ENCODE results near the gene SLC7A5. TPM values are rescaled to one million over a fixed set of nuclear protein-coding genes. Genes with fewer than 3 reads are reported as not detected.

SLC7A5 gene
- total and polyA plus RNA-seq, 2 donors (not counting 3 experiments of a cell fraction or from before 2014, with no cell fraction given): 14.1 to 29.2 TPM

DNA sequence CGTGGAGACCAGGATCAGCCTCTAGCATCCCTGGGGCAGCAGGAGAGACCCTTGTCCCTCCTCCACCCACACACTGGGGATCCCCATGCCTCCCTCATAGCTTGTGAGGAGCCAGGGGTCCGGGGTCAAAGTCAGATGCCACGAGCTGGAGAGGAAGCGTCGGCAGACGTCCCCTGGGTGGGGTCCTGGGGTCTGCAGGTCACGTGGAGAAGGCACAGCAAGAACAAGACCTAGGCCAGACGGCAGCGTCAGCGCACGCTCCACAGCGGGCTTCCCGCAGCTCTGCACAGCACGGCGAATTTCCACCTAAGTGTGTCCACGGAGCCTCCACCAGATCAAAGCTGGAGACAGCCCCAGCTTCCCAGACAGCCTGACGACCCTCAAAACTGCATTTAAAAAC lies 49.3 kb downstream of the SLC7A5 start:
- Histone ChIP-seq H3K9me1 (replicated peaks; ENCODE audit: control insufficient read depth, extremely low read depth, insufficient read depth, low read length) (no peaks in the 10 kb centered on the region), H3K9me3 (replicated peaks; ENCODE audit: control insufficient read depth, insufficient read depth, low read length) (no peaks in the 10 kb centered on the region), H3K4me1 (ENCODE audit: control insufficient read depth, extremely low read depth, insufficient read depth, low read length) (no peaks in the 10 kb centered on the region), H3K4me2 (ENCODE audit: insufficient read depth, low read length) (no peak overlapping the region), H3K27ac (ENCODE audit: insufficient read depth, low read depth, low read length) (no peak overlapping the region), H4K20me1 (replicated peaks; ENCODE audit: control insufficient read depth, extremely low read depth, insufficient read depth, low read length) (no peaks in the 10 kb centered on the region), H3K9ac (replicated peaks; ENCODE audit: extremely low read depth, insufficient read depth, low read length) (no peak overlapping the region), H3K27me3 (ENCODE audit: control insufficient read depth in 2 of 2, insufficient read depth in 2 of 2, low read length in 2 of 2) (no peaks in the 10 kb centered on the region), H3K36me3 (ENCODE audit: control insufficient read depth in 2 of 2, extremely low read depth in 1 of 2, insufficient read depth in 2 of 2, low read length in 2 of 2) (no peaks in the 10 kb centered on the region), H2AFZ (ENCODE audit: low read depth, low read length) (no peak overlapping the region), H3K4me3 (replicated peaks in 1 of 3; ENCODE audit: insufficient read depth in 1 of 3, low read depth in 1 of 3, low read length in 3 of 3) (no peak overlapping the region), H3K79me2 (ENCODE audit: control insufficient read depth, insufficient read depth, low read length) (no peaks in the 10 kb centered on the region)
- no peak for DNase-seq (ENCODE audit: low read depth, low spot score)
- dilution Hi-C loops (cut with MboI; ENCODE audit: extremely low pct_ligation_motif_present, low sequenced_read_pairs): no loop called here
- intact Hi-C loops (cut with micrococcal nuclease): no loop called here
- TF ChIP-seq POLR2A (IDR thresholded peaks at IDR 0.05; ENCODE audit: low read depth, low read length): no peak
- TF ChIP-seq EZH2 (IDR thresholded peaks at IDR 0.05; ENCODE audit: borderline replicate concordance, low read depth, low read length, severe bottlenecking): no peak
- no peak for TF ChIP-seq POLR2AphosphoS5 (IDR thresholded peaks at IDR 0.05; ENCODE audit: insufficient read depth, low read depth, low read length)
- no peak for TF ChIP-seq MYC (IDR thresholded peaks at IDR 0.05; ENCODE audit: low read depth, low read length)
- TF ChIP-seq FOS (IDR thresholded peaks at IDR 0.05; ENCODE audit: borderline replicate concordance, insufficient read depth, low read length): no peak
- TF ChIP-seq MAX (IDR thresholded peaks at IDR 0.05; ENCODE audit: insufficient read depth, insufficient read length): no peak
- TF ChIP-seq, protein P1, sequence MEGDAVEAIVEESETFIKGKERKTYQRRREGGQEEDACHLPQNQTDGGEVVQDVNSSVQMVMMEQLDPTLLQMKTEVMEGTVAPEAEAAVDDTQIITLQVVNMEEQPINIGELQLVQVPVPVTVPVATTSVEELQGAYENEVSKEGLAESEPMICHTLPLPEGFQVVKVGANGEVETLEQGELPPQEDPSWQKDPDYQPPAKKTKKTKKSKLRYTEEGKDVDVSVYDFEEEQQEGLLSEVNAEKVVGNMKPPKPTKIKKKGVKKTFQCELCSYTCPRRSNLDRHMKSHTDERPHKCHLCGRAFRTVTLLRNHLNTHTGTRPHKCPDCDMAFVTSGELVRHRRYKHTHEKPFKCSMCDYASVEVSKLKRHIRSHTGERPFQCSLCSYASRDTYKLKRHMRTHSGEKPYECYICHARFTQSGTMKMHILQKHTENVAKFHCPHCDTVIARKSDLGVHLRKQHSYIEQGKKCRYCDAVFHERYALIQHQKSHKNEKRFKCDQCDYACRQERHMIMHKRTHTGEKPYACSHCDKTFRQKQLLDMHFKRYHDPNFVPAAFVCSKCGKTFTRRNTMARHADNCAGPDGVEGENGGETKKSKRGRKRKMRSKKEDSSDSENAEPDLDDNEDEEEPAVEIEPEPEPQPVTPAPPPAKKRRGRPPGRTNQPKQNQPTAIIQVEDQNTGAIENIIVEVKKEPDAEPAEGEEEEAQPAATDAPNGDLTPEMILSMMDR (IDR thresholded peaks at IDR 0.05; ENCODE audit: extremely low read depth in 1 of 2, insufficient read depth in 1 of 2, low read depth in 1 of 2, low read length in 2 of 2): no peak
- TF ChIP-seq GATA2 (IDR thresholded peaks at IDR 0.05; ENCODE audit: insufficient read depth, insufficient read length, low read depth, low read length): no peak
- TF ChIP-seq JUN (IDR thresholded peaks at IDR 0.05; ENCODE audit: borderline replicate concordance, insufficient read depth, insufficient read length, low read depth): no peak
- CTCF ChIA-PET: interaction anchor here (0.6 to 1.3 kb wide), 3 partner anchors 13 to 43 kb away, joined by 3 to 4 read pairs (median 3); no protein-coding TSS in a partner anchor
- POLR2A ChIA-PET: no interaction called here
- no TSS peak for BruUV-seq (replicated peaks)
- FAIRE-seq: no peak
